H9 (cell line): ENCODE data around the gene TCFL5. TPM values are rescaled to one million over a fixed set of nuclear protein-coding genes. Genes with fewer than 3 reads are reported as not detected.

Experiments used
- DNase-seq: peaks from one replicate; pipeline ENCODE4 v3.0.0-alpha.2; 2017
- H2AFZ ChIP-seq: one replicate; pipeline ENCODE4 v1.6.1; 2013; ENCODE audit warnings: mild to moderate bottlenecking, low read length, control low read depth, moderate library complexity
- H2AK5ac ChIP-seq: 2 replicates; pipeline ENCODE4 v1.6.1; 2013; ENCODE audit warnings: low read length, control low read depth, mixed read lengths; ENCODE audit not compliant: insufficient read length
- H2BK120ac ChIP-seq: one replicate; pipeline ENCODE4 v1.6.1; 2013; ENCODE audit warnings: low read depth, mild to moderate bottlenecking, low read length, control low read depth, inconsistent platforms; ENCODE audit not compliant: poor library complexity, severe bottlenecking
- H2BK12ac ChIP-seq: 2 replicates; pipeline ENCODE4 v1.6.1; 2013; ENCODE audit warnings: low read length, control low read depth, mixed read lengths, low read depth; ENCODE audit not compliant: insufficient read length
- H2BK15ac ChIP-seq: 2 replicates; pipeline ENCODE4 v1.6.1; 2013; ENCODE audit warnings: low read depth, low read length, control low read depth
- H2BK20ac ChIP-seq: one replicate; pipeline ENCODE4 v1.6.1; 2013; ENCODE audit warnings: low read depth, mild to moderate bottlenecking, low read length, control low read depth, inconsistent platforms; ENCODE audit not compliant: poor library complexity, severe bottlenecking
- H2BK5ac ChIP-seq: 2 replicates; pipeline ENCODE4 v1.6.1; 2013; ENCODE audit warnings: low read length, control low read depth, mixed read lengths; ENCODE audit not compliant: insufficient read length
- H3K14ac ChIP-seq: 2 replicates; pipeline ENCODE4 v1.6.1; 2013; ENCODE audit warnings: low read length, control low read depth; ENCODE audit not compliant: insufficient read depth
- H3K18ac ChIP-seq: 2 replicates; pipeline ENCODE4 v1.6.1; 2013; ENCODE audit warnings: low read depth, mild to moderate bottlenecking, mixed read lengths, low read length, control low read depth; ENCODE audit not compliant: insufficient read length
- H3K23ac ChIP-seq: 2 replicates; pipeline ENCODE4 v1.6.1; 2013; ENCODE audit warnings: low read length, control low read depth, mixed read lengths, low read depth; ENCODE audit not compliant: insufficient read length
- H3K23me2 ChIP-seq: 2 replicates; pipeline ENCODE4 v1.6.1; 2013; ENCODE audit warnings: low read depth, mild to moderate bottlenecking, mixed read lengths, low read length, control low read depth; ENCODE audit not compliant: insufficient read length, poor library complexity, severe bottlenecking
- H3K27ac ChIP-seq: 2 replicates; pipeline ENCODE4 v1.5.1; 2013; ENCODE audit warnings: low read length, control low read depth, mixed read lengths, low read depth; ENCODE audit not compliant: insufficient read length
- H3K27me3 ChIP-seq: 2 replicates; pipeline ENCODE4 v1.6.1; 2013; ENCODE audit warnings: low read length, control low read depth, inconsistent platforms; ENCODE audit not compliant: insufficient read depth
- H3K4ac ChIP-seq: 2 replicates; pipeline ENCODE4 v1.6.1; 2013; ENCODE audit warnings: low read depth, mild to moderate bottlenecking, control low read depth, inconsistent platforms, low read length, moderate library complexity
- H3K4me1 ChIP-seq: 2 replicates; pipeline ENCODE4 v1.6.1; 2013; ENCODE audit warnings: low read length, control low read depth, inconsistent platforms; ENCODE audit not compliant: insufficient read depth
- H3K4me2 ChIP-seq: 2 replicates; pipeline ENCODE4 v1.6.1; 2013; ENCODE audit warnings: low read length, control low read depth, mixed read lengths; ENCODE audit not compliant: insufficient read length, insufficient read depth
- H3K56ac ChIP-seq: 2 replicates; pipeline ENCODE4 v1.6.1; 2013; ENCODE audit warnings: low read depth, mild to moderate bottlenecking, mixed read lengths, low read length, control low read depth; ENCODE audit not compliant: insufficient read length
- H3K79me1 ChIP-seq: 2 replicates; pipeline ENCODE4 v1.6.1; 2013; ENCODE audit warnings: low read depth, mild to moderate bottlenecking, moderate library complexity, low read length, control low read depth, inconsistent platforms; ENCODE audit not compliant: insufficient read depth, poor library complexity, severe bottlenecking
- H3K79me2 ChIP-seq: 2 replicates; pipeline ENCODE4 v1.6.1; 2013; ENCODE audit warnings: low read length, control low read depth, inconsistent platforms; ENCODE audit not compliant: insufficient read depth
- H3K9ac ChIP-seq: 2 replicates; pipeline ENCODE4 v1.6.1; 2013; ENCODE audit warnings: low read length, control low read depth, mixed read lengths; ENCODE audit not compliant: insufficient read length; ENCODE audit errors: extremely low read depth
- H3K9me3 ChIP-seq: one replicate; pipeline ENCODE4 v1.6.1; 2013; ENCODE audit warnings: low read depth, low read length, inconsistent platforms; ENCODE audit not compliant: control insufficient read depth
- H3T11ph ChIP-seq: one replicate; pipeline ENCODE4 v1.6.1; 2013; ENCODE audit warnings: mild to moderate bottlenecking, low read length, control low read depth, inconsistent platforms
- H4K20me1 ChIP-seq: one replicate; pipeline ENCODE4 v1.6.1; 2013; ENCODE audit not compliant: control insufficient read depth, insufficient read length, insufficient read depth
- H4K5ac ChIP-seq: 2 replicates; pipeline ENCODE4 v1.6.1; 2013; ENCODE audit warnings: low read depth, mild to moderate bottlenecking, mixed read lengths, low read length, control low read depth; ENCODE audit not compliant: insufficient read length
- H4K8ac ChIP-seq: replicated peaks from 2 replicates; pipeline ENCODE4 v1.6.1; 2013; ENCODE audit warnings: low read length, control low read depth, mixed read lengths, low read depth; ENCODE audit not compliant: insufficient read length
- H4K91ac ChIP-seq: 2 replicates; pipeline ENCODE4 v1.6.1; 2013; ENCODE audit warnings: low read depth, mild to moderate bottlenecking, moderate library complexity, mixed read lengths, low read length, control low read depth; ENCODE audit not compliant: insufficient read length
- H3K27ac Mint-ChIP-seq, 3 experiments: 2 replicates in 2 of 3; 3 replicates in 1 of 3; pipeline ENCODE4 v1.8.0; 2020 to 2021; ENCODE audit warnings: mixed read lengths in 3 of 3, mild to moderate bottlenecking in 1 of 3, moderate library complexity in 1 of 3
- H3K27me3 Mint-ChIP-seq: 2 replicates; pipeline ENCODE4 v1.8.0; 2021; ENCODE audit warnings: low read depth, mild to moderate bottlenecking, moderate library complexity, mixed read lengths
- H3K36me3 Mint-ChIP-seq, 3 experiments: 2 replicates in 2 of 3; 3 replicates in 1 of 3; pipeline ENCODE4 v1.8.0; 2020 to 2021; ENCODE audit warnings: low read depth in 3 of 3, mixed read lengths in 3 of 3; ENCODE audit not compliant: insufficient read depth in 1 of 3
- H3K4me1 Mint-ChIP-seq, 2 experiments: 2 replicates each; pipeline ENCODE4 v1.8.0; 2020; ENCODE audit warnings: mixed read lengths in 2 of 2
- H3K4me3 Mint-ChIP-seq, 2 experiments: 2 replicates in 1 of 2; 3 replicates in 1 of 2; pipeline ENCODE4 v1.8.0; 2020 to 2021; ENCODE audit warnings: mild to moderate bottlenecking in 2 of 2, mixed read lengths in 2 of 2, moderate library complexity in 1 of 2
- H3K9me3 Mint-ChIP-seq, 2 experiments: 2 replicates in 1 of 2; 3 replicates in 1 of 2; pipeline ENCODE4 v1.8.0; 2020; ENCODE audit warnings: mild to moderate bottlenecking in 2 of 2, mixed read lengths in 2 of 2, moderate library complexity in 1 of 2
- WGBS: extraction: QIAGEN DNeasy Blood & Tissue Kit; methylation state at CpG from one replicate; pipeline ENCODE4 v1.1.7; 2013; ENCODE audit warnings: missing lambda C conversion rate, low lambda C conversion rate, mixed read lengths; ENCODE audit not compliant: insufficient read length; ENCODE audit errors: extremely low coverage; 5-methylcytosine and 5-hydroxymethylcytosine counted together
- total RNA-seq: library from RNA; stranded (reverse); gene quantifications from 2 replicates; pipeline ENCODE4 v1.2.1, GENCODE V29; 2021
- TF ChIP-seq, protein P1 (sequence below): fragments of 200-600 bp; sonication (generic); conservative IDR thresholded peaks from 3 replicates; pipeline ENCODE4 v1.8.0; 2021; ENCODE audit warnings: antibody characterized with exemption, mild to moderate bottlenecking

The TCFL5 gene
- total RNA-seq, 1 experiment from 2014 or later, result 16.4 TPM

- H3K9me3 ChIP-seq, result no peaks in the 10 kb centered on the region
- Mint-ChIP-seq H3K36me3 (peaks cover 52 to 77% (median 53%) of the 10 kb centered on the region in 3 experiments; a peak in 6 of 7 replicates), H3K27me3 (no peaks in the 10 kb centered on the region), H3K4me3 (no peak overlapping the region), H3K4me1 (peaks cover 13 to 16% of the 10 kb centered on the region in 2 experiments), H3K9me3 (no peaks in the 10 kb centered on the region), H3K27ac (no peak overlapping the region; a peak in 1 of 7 replicates)
- no peak overlapping the region for H3K56ac ChIP-seq
- no peak overlapping the region for H3K18ac ChIP-seq
- H3T11ph ChIP-seq, result no peak overlapping the region
- TF ChIP-seq, protein P1, sequence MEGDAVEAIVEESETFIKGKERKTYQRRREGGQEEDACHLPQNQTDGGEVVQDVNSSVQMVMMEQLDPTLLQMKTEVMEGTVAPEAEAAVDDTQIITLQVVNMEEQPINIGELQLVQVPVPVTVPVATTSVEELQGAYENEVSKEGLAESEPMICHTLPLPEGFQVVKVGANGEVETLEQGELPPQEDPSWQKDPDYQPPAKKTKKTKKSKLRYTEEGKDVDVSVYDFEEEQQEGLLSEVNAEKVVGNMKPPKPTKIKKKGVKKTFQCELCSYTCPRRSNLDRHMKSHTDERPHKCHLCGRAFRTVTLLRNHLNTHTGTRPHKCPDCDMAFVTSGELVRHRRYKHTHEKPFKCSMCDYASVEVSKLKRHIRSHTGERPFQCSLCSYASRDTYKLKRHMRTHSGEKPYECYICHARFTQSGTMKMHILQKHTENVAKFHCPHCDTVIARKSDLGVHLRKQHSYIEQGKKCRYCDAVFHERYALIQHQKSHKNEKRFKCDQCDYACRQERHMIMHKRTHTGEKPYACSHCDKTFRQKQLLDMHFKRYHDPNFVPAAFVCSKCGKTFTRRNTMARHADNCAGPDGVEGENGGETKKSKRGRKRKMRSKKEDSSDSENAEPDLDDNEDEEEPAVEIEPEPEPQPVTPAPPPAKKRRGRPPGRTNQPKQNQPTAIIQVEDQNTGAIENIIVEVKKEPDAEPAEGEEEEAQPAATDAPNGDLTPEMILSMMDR, result no peak
- H3K79me1 ChIP-seq, result no peaks in the 10 kb centered on the region
- H3K23ac ChIP-seq, result no peak overlapping the region
- no peak for DNase-seq
- H3K14ac ChIP-seq, result no peak overlapping the region
- H3K79me2 ChIP-seq, result no peaks in the 10 kb centered on the region
- H4K20me1 ChIP-seq, result no peaks in the 10 kb centered on the region
- H3K27ac ChIP-seq, result no peak overlapping the region
- H2AFZ ChIP-seq, result no peak overlapping the region
- H3K4me1 ChIP-seq, result no peaks in the 10 kb centered on the region
- no peaks in the 10 kb centered on the region for H3K27me3 ChIP-seq
- H2BK5ac ChIP-seq, result no peak overlapping the region
- H3K4ac ChIP-seq, result no peak overlapping the region
- H3K9ac ChIP-seq, result no peak overlapping the region
- H3K4me2 ChIP-seq, result no peak overlapping the region
- no peak overlapping the region for H2AK5ac ChIP-seq
- H4K8ac ChIP-seq, result no peak overlapping the region
- H2BK12ac ChIP-seq, result no peak overlapping the region
- H4K91ac ChIP-seq, result no peak overlapping the region
- no peak overlapping the region for H2BK20ac ChIP-seq
- H2BK120ac ChIP-seq, result no peak overlapping the region
- H3K23me2 ChIP-seq, result no peaks in the 10 kb centered on the region
- no peak overlapping the region for H4K5ac ChIP-seq
- no peak overlapping the region for H2BK15ac ChIP-seq
- no CpG with 5 or more reads among the region's 14 CpGs for WGBS
These were observed 32.6 kb upstream of the TCFL5 start for GRCh38 chr20:62894261-62894660.
